ENCODE results near the gene PTPRM.

- TF ChIP-seq CTCF (IDR thresholded peaks at IDR 0.05; ENCODE audit: low read length) (no peak), EZH2 (optimal IDR thresholded peaks at IDR 0.05; ENCODE audit: low read depth, low read length) (no peak), EZH2phosphoT487 (IDR thresholded peaks at IDR 0.05; ENCODE audit: low read length) (no peak)
These were observed 205.4 kb downstream of the PTPRM start for GRCh38 chr18:7772510-7772888.
